Measurements from ENCODE around the gene ME1.

Gene ME1

DNA sequence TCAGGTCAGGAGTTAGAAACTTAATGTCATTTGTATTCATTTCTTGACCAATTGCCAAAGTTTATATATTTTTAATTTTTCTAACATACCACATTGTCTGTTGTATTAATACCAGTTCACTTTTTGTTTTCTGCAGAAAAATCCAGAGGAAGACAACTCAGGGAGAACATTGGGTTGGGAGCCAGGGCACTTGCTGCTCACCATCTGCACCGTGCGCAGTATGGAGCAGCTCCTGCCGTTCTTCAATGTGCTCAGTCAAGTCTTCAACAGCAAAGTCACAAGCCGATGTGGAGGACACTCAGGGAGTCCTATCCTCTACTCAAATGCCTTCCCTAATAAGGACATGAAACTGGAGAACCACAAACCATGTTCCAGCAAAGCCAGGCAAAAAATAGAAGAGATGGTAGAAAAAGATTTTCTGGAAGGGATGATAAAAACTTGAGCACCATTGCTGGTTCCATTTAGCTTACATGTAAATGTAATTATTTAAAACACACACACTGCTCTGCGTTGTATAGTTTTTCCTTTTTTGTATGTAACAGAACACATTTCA is 263.0 kb downstream of the ME1 start:
- DNase-seq, result no peak
- in situ Hi-C loops (cut with MboI; ENCODE audit: low pct_unique_long_range_greater_than_20kb, low sequenced_read_pairs), result no loop called here

All from KBM-7 (cell line).